D721Med (cell line): ENCODE results near the gene NODAL.
A peak's percentile ranks its signal among the peaks of the same experiment; 100 is the strongest.

Experiments used
- DNase-seq: peaks from one replicate; pipeline ENCODE4 v3.0.0; 2011; ENCODE audit warnings: low spot score; ENCODE audit not compliant: insufficient read length
- FAIRE-seq: peaks from 2 replicates; lab custom pipeline; 2011; peaks lifted over from hg19 to GRCh38; lab: Jason Lieb, UNC
- TF ChIP-seq, protein P1 (sequence below): IDR thresholded peaks from 2 replicates; pipeline ENCODE4 v1.5.1; 2012; ENCODE audit warnings: mild to moderate bottlenecking, control low read depth; ENCODE audit not compliant: insufficient read depth; ENCODE audit errors: missing control alignments

NODAL gene

GRCh38 chr10:70412356-70412755 is 29.1 kb downstream of the NODAL start:
- TF ChIP-seq, protein P1, sequence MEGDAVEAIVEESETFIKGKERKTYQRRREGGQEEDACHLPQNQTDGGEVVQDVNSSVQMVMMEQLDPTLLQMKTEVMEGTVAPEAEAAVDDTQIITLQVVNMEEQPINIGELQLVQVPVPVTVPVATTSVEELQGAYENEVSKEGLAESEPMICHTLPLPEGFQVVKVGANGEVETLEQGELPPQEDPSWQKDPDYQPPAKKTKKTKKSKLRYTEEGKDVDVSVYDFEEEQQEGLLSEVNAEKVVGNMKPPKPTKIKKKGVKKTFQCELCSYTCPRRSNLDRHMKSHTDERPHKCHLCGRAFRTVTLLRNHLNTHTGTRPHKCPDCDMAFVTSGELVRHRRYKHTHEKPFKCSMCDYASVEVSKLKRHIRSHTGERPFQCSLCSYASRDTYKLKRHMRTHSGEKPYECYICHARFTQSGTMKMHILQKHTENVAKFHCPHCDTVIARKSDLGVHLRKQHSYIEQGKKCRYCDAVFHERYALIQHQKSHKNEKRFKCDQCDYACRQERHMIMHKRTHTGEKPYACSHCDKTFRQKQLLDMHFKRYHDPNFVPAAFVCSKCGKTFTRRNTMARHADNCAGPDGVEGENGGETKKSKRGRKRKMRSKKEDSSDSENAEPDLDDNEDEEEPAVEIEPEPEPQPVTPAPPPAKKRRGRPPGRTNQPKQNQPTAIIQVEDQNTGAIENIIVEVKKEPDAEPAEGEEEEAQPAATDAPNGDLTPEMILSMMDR, result no peak
- FAIRE-seq (no peak), DNase-seq (no peak)

DNA sequence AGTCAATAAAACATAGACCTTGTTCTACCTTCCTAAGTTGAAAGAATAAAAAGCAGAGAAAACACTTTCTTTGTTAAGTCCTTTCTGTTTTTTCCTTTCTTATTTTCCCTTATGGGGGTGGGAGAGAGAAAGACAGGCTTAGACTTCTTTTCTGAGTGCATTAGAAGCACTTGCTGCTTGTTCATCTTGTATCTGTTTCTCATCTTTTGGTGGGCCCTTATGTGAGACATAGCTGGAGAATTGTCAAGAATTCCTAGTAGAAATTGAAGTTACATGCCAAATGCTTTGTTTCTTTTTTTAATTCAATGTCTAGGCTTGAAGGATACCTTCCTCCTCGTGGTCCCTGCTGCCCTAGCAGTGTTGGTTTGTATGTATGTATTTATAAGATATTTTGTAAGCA is 30.9 kb downstream of the NODAL start:
- TF ChIP-seq, protein P1, result no peak
- no peak for FAIRE-seq

GRCh38 chr10:70409772-70410171 is 31.7 kb downstream of the NODAL start:
- FAIRE-seq (no peak), DNase-seq (no peak)
- TF ChIP-seq, protein P1, result no peak

More for the DNA sequence above, 30.9 kb downstream of the NODAL start:
- DNase-seq, result no peak

GRCh38 chr10:70405037-70405824 is 36.2 kb downstream of the NODAL start:
- FAIRE-seq (no peak), DNase-seq (no peak)
- TF ChIP-seq, protein P1, result no peak

GRCh38 chr10:70404787-70405036 is 36.8 kb downstream of the NODAL start:
- DNase-seq (no peak), FAIRE-seq (no peak)
- TF ChIP-seq, protein P1, result no peak

DNA sequence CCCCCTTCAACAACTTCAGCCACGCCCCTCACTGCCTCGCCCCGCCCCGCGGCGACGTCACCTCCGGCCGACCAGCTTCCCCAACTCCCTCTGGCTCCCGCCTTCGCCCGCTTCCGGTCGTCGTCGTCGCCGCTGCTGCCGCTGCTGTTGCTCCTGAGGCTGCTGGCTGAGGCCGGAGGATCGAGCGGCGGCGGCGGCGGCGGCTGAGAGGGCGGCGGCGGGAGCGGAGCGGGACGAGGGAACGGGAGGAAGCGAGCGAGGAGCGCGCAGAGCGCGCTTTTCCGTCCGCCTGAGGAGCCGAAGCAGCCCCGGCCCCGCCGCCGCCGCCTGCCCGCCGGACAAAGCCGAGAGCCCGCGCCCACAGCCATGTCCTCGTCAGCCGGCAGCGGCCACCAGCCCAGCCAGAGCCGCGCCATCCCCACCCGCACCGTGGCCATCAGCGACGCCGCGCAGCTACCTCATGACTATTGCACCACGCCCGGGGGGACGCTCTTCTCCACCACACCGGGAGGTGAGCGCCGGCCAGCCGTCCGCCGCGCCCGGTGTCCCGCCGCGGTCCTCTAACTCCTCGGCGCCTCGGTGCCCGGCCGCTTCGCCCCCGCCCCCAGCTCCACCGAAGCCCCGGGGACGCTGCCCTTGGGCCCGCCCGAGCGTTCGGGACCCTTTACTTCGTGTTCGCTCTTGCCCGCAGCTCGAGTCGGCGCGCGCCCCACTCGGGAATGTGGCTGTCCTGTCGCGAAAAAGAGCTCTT is 37.3 kb downstream of the NODAL start, which contains the start of gene EIF4EBP2:
Gene EIF4EBP2, plus strand, starts transcription at position 110 of the 751 bp plus-strand sequence. Its CDS starts 257 bp downstream, at position 367.
- FAIRE-seq (no peak), DNase-seq (peak; percentile 43)
- TF ChIP-seq, protein P1, result no peak

- DNase-seq (no peak), FAIRE-seq (no peak)
- TF ChIP-seq, protein P1, result no peak
These were observed 37.9 kb downstream of the NODAL start for GRCh38 chr10:70403483-70404035.
